Activated CD4-positive, alpha-beta T cell treated with anti-CD3 and anti-CD28 coated beads, Interleukin-2, amount 50 U/mL, for 1 hour (primary cell): ENCODE measurements around the gene TACO1.

Experiments
- DNase-seq: peaks from one replicate; pipeline ENCODE4 v3.0.0-alpha.2; 2020

The TACO1 gene

DNA sequence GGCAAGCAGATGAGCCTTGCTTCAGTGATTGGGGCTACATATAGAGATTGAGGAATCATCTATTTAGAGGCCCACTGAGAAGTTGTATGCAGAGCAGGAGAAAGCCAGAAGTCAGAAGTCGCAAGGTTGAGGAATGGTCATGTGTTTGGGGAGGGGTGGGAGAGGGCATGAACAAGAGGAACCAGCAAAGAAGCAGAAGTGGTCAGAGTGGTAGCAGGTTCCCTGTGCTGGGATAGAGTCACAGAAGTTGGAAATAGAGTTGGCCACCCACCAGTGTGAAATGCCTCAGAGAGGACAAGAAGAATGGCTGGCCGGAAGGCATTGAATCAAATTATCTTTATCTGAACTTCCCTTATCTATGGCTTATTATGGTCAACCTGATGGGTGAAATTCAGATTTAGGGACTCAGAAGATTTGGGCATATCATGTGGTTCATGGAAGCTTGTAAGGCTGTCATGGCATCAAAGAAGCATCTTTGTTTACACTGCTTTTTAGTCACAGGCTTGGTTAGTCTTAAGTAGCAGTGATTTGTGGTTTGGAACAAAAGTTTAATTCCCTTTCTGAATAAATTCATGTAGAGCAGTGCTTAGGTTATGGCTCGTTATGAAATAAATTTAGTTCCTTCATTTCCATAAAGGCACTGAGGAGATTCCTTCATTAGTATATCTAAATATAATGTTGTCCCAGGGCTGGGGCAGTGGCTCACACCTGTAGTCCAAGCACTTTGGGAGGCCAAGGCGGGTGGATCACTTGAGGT, 41.2 kb downstream of the TACO1 start:
- no peak for DNase-seq

- no peak for DNase-seq
Observed at GRCh38 chr17:63644846-63645245, 44.2 kb downstream of the TACO1 start.

DNA sequence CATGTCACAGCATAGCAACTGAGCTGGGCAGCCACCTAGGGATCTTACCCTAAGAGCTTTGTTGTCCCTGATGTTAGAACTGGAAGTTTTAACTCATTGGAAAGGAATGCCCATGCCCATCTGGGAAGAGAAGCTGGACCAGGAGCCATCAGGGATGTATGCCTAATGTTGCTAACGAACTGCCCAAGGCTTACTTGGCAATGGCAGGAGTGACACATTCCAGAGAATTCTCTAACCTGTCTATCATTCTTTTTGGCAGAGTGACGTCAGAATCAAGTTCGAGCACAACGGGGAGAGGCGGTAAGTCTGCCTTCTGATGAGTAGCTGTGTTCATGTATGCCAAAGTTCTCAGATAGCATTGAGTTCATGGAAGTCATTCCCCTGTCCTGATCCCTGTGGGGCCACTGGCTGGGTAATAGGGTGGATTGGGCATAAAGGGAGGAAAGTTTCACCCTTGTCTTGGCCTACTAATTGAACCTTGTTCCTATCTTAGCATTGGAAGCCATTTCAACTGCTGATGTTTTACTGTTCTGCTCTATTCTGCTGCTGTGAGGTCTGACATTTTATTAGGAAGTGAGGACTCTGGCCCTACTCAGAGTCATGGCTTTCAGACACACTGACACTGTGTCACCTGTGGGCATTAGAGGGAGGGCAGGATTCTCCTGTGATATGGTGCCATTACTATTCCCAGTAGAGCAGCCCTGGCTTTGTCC, 45.2 kb downstream of the TACO1 start:
- no peak for DNase-seq

DNA sequence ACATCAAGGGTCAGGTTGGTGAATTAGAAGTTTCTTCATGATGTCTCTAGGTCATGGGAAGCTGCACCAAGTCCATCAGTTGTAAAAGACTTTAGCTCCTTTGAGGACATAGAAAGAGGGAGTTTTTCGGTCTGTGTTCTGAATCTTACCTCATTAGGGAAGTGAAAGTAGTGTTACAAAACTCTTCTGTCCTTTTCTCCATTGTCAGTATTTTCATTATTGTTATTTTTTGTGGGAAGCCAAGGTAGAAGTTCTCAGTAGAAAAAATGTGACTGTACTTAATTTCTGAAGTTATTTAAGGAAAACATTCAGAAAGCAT, 45.8 kb downstream of the TACO1 start:
- no peak for DNase-seq

DNA sequence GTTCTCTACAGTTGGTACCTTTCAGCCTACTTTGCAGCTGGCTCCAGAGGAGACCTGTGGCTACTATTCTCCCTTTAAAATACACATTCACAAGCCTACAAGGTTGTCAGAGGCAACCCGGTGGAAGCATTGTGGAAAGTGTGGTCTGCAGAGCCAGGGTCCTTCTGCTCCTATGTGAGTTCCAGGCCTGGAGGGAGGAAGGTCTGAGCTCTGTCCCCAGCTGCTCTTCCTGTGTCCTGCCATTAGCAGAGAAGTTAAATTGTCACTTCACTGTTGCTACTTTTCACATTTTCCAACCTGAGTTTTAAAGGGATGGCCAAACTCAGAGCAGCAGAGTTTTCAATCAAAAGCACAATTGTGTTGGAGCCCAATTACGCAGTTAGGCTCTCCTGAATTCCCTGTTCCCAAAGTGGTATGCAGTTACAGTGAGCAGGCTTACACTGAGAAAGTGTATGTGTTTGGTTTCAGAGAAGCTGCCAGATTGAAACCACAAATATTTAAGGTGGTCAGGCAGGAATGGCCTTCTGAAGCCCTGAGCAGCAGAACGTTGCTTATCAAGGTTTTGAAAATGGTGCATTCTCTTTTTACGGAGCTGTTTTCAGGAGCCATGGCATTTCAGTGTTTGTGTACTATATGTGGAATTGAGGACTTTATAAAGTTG, 46.5 kb downstream of the TACO1 start:
- no peak for DNase-seq

DNA sequence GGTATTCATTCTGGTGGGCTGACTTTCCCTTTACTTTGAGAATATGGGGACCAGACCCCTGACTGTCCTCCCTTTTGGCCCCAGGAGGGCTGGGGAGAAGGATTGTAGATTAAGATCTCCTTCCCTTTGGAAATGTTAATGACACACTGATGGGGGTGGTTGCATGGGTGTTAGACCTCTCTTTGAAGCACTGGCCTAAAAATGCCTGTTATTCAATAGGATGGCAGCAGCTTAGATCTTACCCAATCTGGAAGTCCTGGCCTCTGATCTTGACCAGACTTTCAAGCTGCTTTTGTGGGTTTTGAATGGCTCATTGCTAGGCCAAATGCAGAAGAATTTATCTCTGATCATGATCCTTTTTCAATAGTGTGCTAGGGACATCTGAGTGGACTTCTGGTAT, 47.2 kb downstream of the TACO1 start:
- DNase-seq, result no peak

GRCh38 chr17:63649813-63650212, 49.1 kb downstream of the TACO1 start:
- no peak for DNase-seq

DNA sequence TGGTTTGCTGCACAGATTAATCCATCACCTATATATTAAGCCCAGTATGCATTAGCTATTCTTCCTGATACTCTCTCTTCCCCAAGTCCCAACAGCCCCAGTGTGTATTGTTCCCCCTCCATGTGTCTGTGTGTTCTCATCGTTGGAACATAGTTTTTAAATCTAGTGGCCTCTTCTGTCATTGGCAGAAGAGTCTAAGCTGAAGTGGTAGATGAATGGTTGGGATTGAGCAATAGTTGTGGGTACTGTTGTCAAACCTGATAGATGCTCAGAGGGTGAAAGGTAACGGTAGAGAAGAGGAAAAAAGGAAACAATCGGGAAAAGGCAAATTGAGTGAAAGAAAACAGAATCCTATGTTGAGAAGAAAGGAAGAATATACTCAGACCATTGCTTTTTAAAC, 51.4 kb downstream of the TACO1 start:
- no peak for DNase-seq

DNA sequence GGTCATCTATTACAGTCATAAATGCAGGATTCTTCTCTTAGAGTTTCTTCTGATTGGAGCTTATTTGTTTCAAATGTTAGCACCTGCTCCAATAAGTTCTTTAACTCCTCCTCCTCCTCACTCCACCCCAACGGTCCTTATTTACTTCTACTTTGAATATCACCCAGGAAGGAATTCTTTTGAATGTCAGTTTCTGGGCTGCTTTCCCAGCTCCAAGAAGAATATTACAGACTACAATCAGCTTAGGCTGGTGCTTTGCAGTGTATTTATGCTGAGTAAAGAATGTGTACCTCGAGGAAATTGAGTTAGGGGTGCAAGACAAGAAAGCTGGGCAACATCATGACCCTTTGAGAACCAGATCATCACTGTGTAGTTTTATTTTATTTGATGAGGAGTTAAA, 52.4 kb downstream of the TACO1 start:
- DNase-seq, result no peak

DNA sequence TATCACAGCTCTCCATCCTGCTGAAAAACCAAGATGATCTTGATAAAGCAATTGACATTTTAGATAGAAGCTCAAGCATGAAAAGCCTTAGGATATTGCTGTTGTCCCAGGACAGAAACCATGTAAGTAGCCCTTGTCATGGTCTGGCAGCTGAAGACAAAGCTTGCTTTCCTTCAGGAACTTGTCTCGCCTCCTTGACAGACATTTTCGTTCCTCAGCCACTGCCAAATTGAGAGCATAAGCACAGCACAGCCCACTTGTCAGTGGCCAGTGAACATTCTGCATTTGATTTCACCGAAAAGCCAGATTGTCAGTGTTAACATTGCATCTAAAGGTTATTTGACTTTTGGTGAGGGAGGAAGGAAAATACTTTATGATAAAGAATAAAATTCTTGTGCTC, 57.1 kb downstream of the TACO1 start:
- no peak for DNase-seq
